SK-N-SH (cell line): Measurements from ENCODE around the gene CCDC188. TPM values are rescaled to one million over a fixed set of nuclear protein-coding genes. Genes with fewer than 3 reads are reported as not detected.

ENCODE experiments used
- CTCF ChIA-PET: fragments of 300-600, 350-600 bp; formaldehyde crosslinking; extraction: SDS; loops from one replicate; lab custom pipeline; 2021; lab: Yijun Ruan, JAX
- POLR2A ChIA-PET: fragments of 350-600 bp; sonication (Branson Sonifier 250); formaldehyde crosslinking; extraction: SDS; loops from one replicate; lab custom pipeline; 2020; ENCODE audit warnings: antibody characterized with exemption, inconsistent platforms; lab: Yijun Ruan, JAX
- DNase-seq: peaks from one replicate; pipeline ENCODE4 v3.0.0; 2012
- H2AFZ ChIP-seq: fragments of 200-600 bp; sonication (generic); 2 replicates; pipeline ENCODE4 v1.8.1; 2016; ENCODE audit warnings: antibody characterized with exemption, mild to moderate bottlenecking, low read depth
- H3F3A ChIP-seq: fragments of 200-600 bp; sonication (generic); replicated peaks from 2 replicates; pipeline ENCODE3; 2016; ENCODE audit warnings: antibody characterized with exemption, mild to moderate bottlenecking; ENCODE audit not compliant: insufficient read depth
- H3K27ac ChIP-seq, 2 experiments: fragments of 200-500 bp in 1 of 2; fragments of 200-600 bp in 1 of 2; sonication (Bioruptor generic) in 1 of 2; sonication (generic), shearing (Covaris generic) in 1 of 2; 2 replicates each; pipeline versions ENCODE4 v1.5.1 to v1.6.1; 2014 to 2016; ENCODE audit warnings: low read depth in 2 of 2, inconsistent platforms in 1 of 2, low read length in 1 of 2, mild to moderate bottlenecking in 1 of 2, mixed read lengths in 1 of 2
- H3K27me3 ChIP-seq: fragments of 200-600 bp; sonication (generic), shearing (Covaris generic); 2 replicates; pipeline ENCODE4 v1.6.1; 2016; ENCODE audit warnings: mixed run types; ENCODE audit not compliant: insufficient read depth
- H3K36me3 ChIP-seq, 2 experiments: fragments of 200-500 bp in 1 of 2; fragments of 200-600 bp in 1 of 2; sonication (Bioruptor generic) in 1 of 2; sonication (generic) in 1 of 2; replicated peaks in 1 of 2; 2 replicates each; pipeline versions ENCODE3 to v1.5.1; 2014 to 2016; ENCODE audit warnings: low read length in 1 of 2, mild to moderate bottlenecking in 1 of 2; ENCODE audit not compliant: insufficient read depth in 2 of 2, control insufficient read depth in 1 of 2
- H3K4me1 ChIP-seq, 2 experiments: fragments of 200-500 bp in 1 of 2; fragments of 200-600 bp in 1 of 2; sonication (Bioruptor generic) in 1 of 2; sonication (generic), shearing (Covaris generic) in 1 of 2; 2 replicates each; pipeline versions ENCODE4 v1.5.1 to v1.6.1; 2014 to 2016; ENCODE audit warnings: low read depth in 1 of 2, low read length in 1 of 2, mixed run types in 1 of 2; ENCODE audit not compliant: insufficient read depth in 2 of 2, control insufficient read depth in 1 of 2
- H3K4me2 ChIP-seq: fragments of 200-600 bp; sonication (generic), shearing (Covaris generic); 2 replicates; pipeline ENCODE4 v1.6.1; 2017; ENCODE audit warnings: mixed run types
- H3K4me3 ChIP-seq, 2 experiments: fragments of 200-500 bp in 1 of 2; fragments of 200-600 bp in 1 of 2; sonication (Bioruptor generic) in 1 of 2; sonication (generic), shearing (Covaris generic) in 1 of 2; 2 replicates each; pipeline versions ENCODE4 v1.5.1 to v1.8.1; 2014 to 2016; ENCODE audit warnings: low read depth in 2 of 2, inconsistent platforms in 1 of 2, low read length in 1 of 2, mild to moderate bottlenecking in 1 of 2, mixed read lengths in 1 of 2, moderate library complexity in 1 of 2
- H3K79me2 ChIP-seq: fragments of 200-600 bp; sonication (generic); 2 replicates; pipeline ENCODE4 v1.8.1; 2017; ENCODE audit warnings: mild to moderate bottlenecking; ENCODE audit not compliant: insufficient read depth
- H3K9ac ChIP-seq: fragments of 200-600 bp; sonication (generic); 2 replicates; pipeline ENCODE4 v1.6.1; 2017; ENCODE audit warnings: mixed run types
- H3K9me2 ChIP-seq: fragments of 200-600 bp; sonication (generic); 2 replicates; pipeline ENCODE4 v1.6.1; 2017; ENCODE audit warnings: mixed run types
- H3K9me3 ChIP-seq: fragments of 200-600 bp; sonication (generic); 2 replicates; pipeline ENCODE4 v1.6.1; 2017; ENCODE audit warnings: mixed run types, mild to moderate bottlenecking, moderate library complexity
- H4K20me1 ChIP-seq: fragments of 200-600 bp; sonication (generic); 2 replicates; pipeline ENCODE4 v1.6.1; 2017; ENCODE audit warnings: mild to moderate bottlenecking, mixed run types; ENCODE audit not compliant: insufficient read depth
- MXI1 ChIP-seq: IDR thresholded peaks from 2 replicates; pipeline ENCODE4 v1.6.1; 2012; ENCODE audit warnings: mild to moderate bottlenecking, low read depth, low read length, improper control_type of control experiment
- POLR2AphosphoS5 ChIP-seq: IDR thresholded peaks from 2 replicates; pipeline ENCODE4 v1.6.1; 2012; ENCODE audit warnings: low read depth, low read length
- RCOR1 ChIP-seq: fragments of 150-350 bp; IDR thresholded peaks from 2 replicates; pipeline ENCODE4 v1.6.1; 2017; ENCODE audit warnings: antibody characterized with exemption, low read length
- REST ChIP-seq: IDR thresholded peaks from 2 replicates; pipeline ENCODE4 v1.6.1; 2012; ENCODE audit warnings: mild to moderate bottlenecking, low read depth, low read length, moderate library complexity
- RXRA ChIP-seq: IDR thresholded peaks from 2 replicates; pipeline ENCODE4 v1.4.0; 2012; ENCODE audit warnings: low read depth, mild to moderate bottlenecking, borderline replicate concordance
- SIN3A ChIP-seq: IDR thresholded peaks from 2 replicates; pipeline ENCODE4 v1.6.1; 2012; ENCODE audit warnings: low read depth, mild to moderate bottlenecking, low read length, moderate library complexity, borderline replicate concordance
- USF1 ChIP-seq: IDR thresholded peaks from 2 replicates; pipeline ENCODE4 v1.4.0; 2012; ENCODE audit warnings: low read depth, borderline replicate concordance
- WGBS: methylation state at CpG from one replicate; pipeline ENCODE4 v1.1.6; 2017; ENCODE audit warnings: low lambda C conversion rate; 5-methylcytosine and 5-hydroxymethylcytosine counted together
- polyA plus RNA-seq, 3 experiments: library from polyadenylated mRNA; depleted of rRNA; stranded (reverse); fragments of >200 nt; gene quantifications; 2 replicates each; pipeline ENCODE4 v1.2.3, GENCODE V29; 2012

The CCDC188 gene
- polyA plus RNA-seq, 1 of the 3 experiments (the other 2 are of a cell fraction) = 21.1 TPM

- no peak for TF ChIP-seq REST
- TF ChIP-seq SIN3A = no peak
Observed at GRCh38 chr22:20184501-20185165, 33.8 kb upstream of the CCDC188 start (continued).

- H3K9me2 ChIP-seq = no peaks in the 10 kb centered on the region
- TF ChIP-seq MXI1 (no peak), REST (no peak), SIN3A (no peak), RXRA (no peak), RCOR1 (no peak), POLR2AphosphoS5 (no peak), USF1 (no peak)
- TF ChIP-seq, all 33 proteins: peak for 0
- POLR2A ChIA-PET = no interaction called here
- Histone ChIP-seq H2AFZ (no peak overlapping the region), H3K4me2 (no peak overlapping the region), H3F3A (no peaks in the 10 kb centered on the region), H3K4me3 (no peak overlapping the region), H3K79me2 (no peaks in the 10 kb centered on the region), H3K4me1 (no peaks in the 10 kb centered on the region), H3K9me3 (no peaks in the 10 kb centered on the region), H4K20me1 (no peaks in the 10 kb centered on the region), H3K27me3 (no peaks in the 10 kb centered on the region), H3K27ac (no peak overlapping the region), H3K36me3 (no peaks in the 10 kb centered on the region), H3K9ac (no peak overlapping the region)
- CTCF ChIA-PET = no interaction called here
- DNase-seq = no peak
- WGBS = 60% methylated on average over 5 of the region's 6 CpGs
Observed at GRCh38 chr22:20183823-20184222, 33.0 kb upstream of the CCDC188 start.
